MM.1S (cell line): Measurements from ENCODE around the gene TLCD3A.
A peak's percentile ranks its signal among the peaks of the same experiment; 100 is the strongest.

Experiments
- DNase-seq: peaks from one replicate; pipeline ENCODE4 v3.0.0-alpha.2; 2015
- H2AFZ ChIP-seq: fragments of 300-600 bp; sonication (generic); 2 replicates; pipeline ENCODE4 v1.6.0; 2016; ENCODE audit warnings: antibody characterized with exemption, low read length
- H3F3A ChIP-seq: fragments of 300-600 bp; sonication (generic); 2 replicates; pipeline ENCODE4 v1.6.1; 2016; ENCODE audit warnings: mild to moderate bottlenecking, antibody characterized with exemption, low read length, moderate library complexity, mixed read lengths; ENCODE audit not compliant: insufficient read depth
- H3K27ac ChIP-seq: fragments of 300-600 bp; sonication (generic); 2 replicates; pipeline ENCODE4 v1.5.1; 2016; ENCODE audit warnings: mild to moderate bottlenecking, low read length
- H3K27me3 ChIP-seq: fragments of 300-600 bp; sonication (generic); replicated peaks from 2 replicates; pipeline ENCODE4 v1.6.0; 2016; ENCODE audit warnings: low read length; ENCODE audit not compliant: insufficient read depth
- H3K36me3 ChIP-seq: fragments of 300-600 bp; sonication (generic); replicated peaks from 2 replicates; pipeline ENCODE4 v1.6.1; 2016; ENCODE audit warnings: mild to moderate bottlenecking, low read length, mixed read lengths; ENCODE audit not compliant: insufficient read depth
- H3K4me1 ChIP-seq: fragments of 300-600 bp; sonication (generic); 2 replicates; pipeline ENCODE4 v1.6.1; 2016; ENCODE audit warnings: low read length, mixed read lengths
- H3K4me2 ChIP-seq: fragments of 300-600 bp; sonication (generic); 2 replicates; pipeline ENCODE4 v1.6.0; 2016; ENCODE audit warnings: low read depth, low read length
- H3K4me3 ChIP-seq: fragments of 300-600 bp; sonication (generic); 2 replicates; pipeline ENCODE4 v1.5.1; 2016; ENCODE audit warnings: low read length, mixed read lengths
- H3K79me2 ChIP-seq: fragments of 300-600 bp; sonication (generic); 2 replicates; pipeline ENCODE4 v1.6.1; 2016; ENCODE audit warnings: mixed run types, low read length, mixed read lengths
- H3K9ac ChIP-seq: fragments of 300-600 bp; sonication (generic); 2 replicates; pipeline ENCODE4 v1.6.1; 2016; ENCODE audit warnings: low read length, mixed read lengths
- H3K9me2 ChIP-seq: fragments of 300-600 bp; sonication (generic); replicated peaks from 2 replicates; pipeline ENCODE4 v1.6.1; 2016; ENCODE audit warnings: mild to moderate bottlenecking, low read length, mixed read lengths; ENCODE audit not compliant: insufficient read depth
- H3K9me3 ChIP-seq: fragments of 300-600 bp; sonication (generic); replicated peaks from 2 replicates; pipeline ENCODE4 v1.6.1; 2016; ENCODE audit warnings: mild to moderate bottlenecking, low read length, mixed read lengths; ENCODE audit not compliant: insufficient read depth
- H4K20me1 ChIP-seq: fragments of 300-600 bp; sonication (generic); 2 replicates; pipeline ENCODE4 v1.6.1; 2016; ENCODE audit warnings: mild to moderate bottlenecking, low read length, moderate library complexity, mixed read lengths; ENCODE audit not compliant: insufficient read depth
- CTCF ChIP-seq: fragments of 300-600 bp; sonication (generic); IDR thresholded peaks from 2 replicates; pipeline ENCODE4 v1.5.1; 2016; ENCODE audit warnings: antibody characterized with exemption, low read length, mixed read lengths
- EZH2 ChIP-seq: fragments of 300-600 bp; sonication (generic); optimal IDR thresholded peaks from 2 replicates; pipeline ENCODE3; 2017; ENCODE audit warnings: low read depth, mild to moderate bottlenecking, antibody characterized with exemption, low read length, mixed read lengths
- EZH2phosphoT487 ChIP-seq: fragments of 300-600 bp; sonication (generic); IDR thresholded peaks from 2 replicates; pipeline ENCODE4 v1.6.1; 2018; ENCODE audit warnings: antibody characterized with exemption, low read length

TLCD3A gene

GRCh38 chr17:700504-701094 lies 31.8 kb upstream of the TLCD3A start:
- H3K27me3 ChIP-seq, result no peaks in the 10 kb centered on the region
- no peaks in the 10 kb centered on the region for H3K36me3 ChIP-seq
- no peak overlapping the region for H3K9ac ChIP-seq
- no peaks in the 10 kb centered on the region for H3K4me1 ChIP-seq
- DNase-seq, result peak; percentile 42
- TF ChIP-seq EZH2, result no peak
- TF ChIP-seq CTCF, result peak; percentile 55
- no peak overlapping the region for H3K27ac ChIP-seq
- no peaks in the 10 kb centered on the region for H3K9me2 ChIP-seq
- no peaks in the 10 kb centered on the region; the same call in 1 of the 2 replicates for H4K20me1 ChIP-seq
- H3K9me3 ChIP-seq, result no peaks in the 10 kb centered on the region
- H3F3A ChIP-seq, result no peaks in the 10 kb centered on the region
- no peak overlapping the region for H3K4me2 ChIP-seq
- no peak overlapping the region for H2AFZ ChIP-seq
- H3K79me2 ChIP-seq, result peaks cover 22% of the 10 kb centered on the region
- H3K4me3 ChIP-seq, result no peak overlapping the region

- Histone ChIP-seq H3F3A (no peaks in the 10 kb centered on the region), H3K27me3 (no peaks in the 10 kb centered on the region), H3K9me3 (no peaks in the 10 kb centered on the region), H3K4me2 (no peak overlapping the region), H3K27ac (no peak overlapping the region), H3K4me3 (no peak overlapping the region), H3K9me2 (no peaks in the 10 kb centered on the region), H3K79me2 (peaks cover 39% of the 10 kb centered on the region), H3K9ac (no peak overlapping the region), H4K20me1 (peaks cover 5% of the 10 kb centered on the region; the same call in 1 of the 2 replicates), H3K4me1 (no peaks in the 10 kb centered on the region), H3K36me3 (no peaks in the 10 kb centered on the region), H2AFZ (no peak overlapping the region)
- TF ChIP-seq CTCF (no peak), EZH2phosphoT487 (no peak), EZH2 (no peak)
- DNase-seq, result no peak
Observed at GRCh38 chr17:703081-703875, 29.1 kb upstream of the TLCD3A start.

- no peak overlapping the region for H3K9ac ChIP-seq
- no peak overlapping the region for H3K4me3 ChIP-seq
- H3K4me2 ChIP-seq, result no peak overlapping the region
- H3F3A ChIP-seq, result no peaks in the 10 kb centered on the region
- 0 out of 2 replicates have a peak, but pooled peaks cover 2% of the 10 kb centered on the region for H3K36me3 ChIP-seq
- H3K27ac ChIP-seq, result no peak overlapping the region
- no peak for TF ChIP-seq EZH2phosphoT487
- TF ChIP-seq CTCF, result no peak
- no peak for TF ChIP-seq EZH2
- no peak for DNase-seq
- H3K4me1 ChIP-seq, result peaks cover 3% of the 10 kb centered on the region; the same call in 1 of the 2 replicates
- no peak overlapping the region for H2AFZ ChIP-seq
- no peaks in the 10 kb centered on the region for H3K9me2 ChIP-seq
- peaks cover 6% of the 10 kb centered on the region; the same call in 1 of the 2 replicates for H4K20me1 ChIP-seq
- H3K9me3 ChIP-seq, result no peaks in the 10 kb centered on the region
- no peaks in the 10 kb centered on the region for H3K27me3 ChIP-seq
- peaks cover 46% of the 10 kb centered on the region for H3K79me2 ChIP-seq
Observed at GRCh38 chr17:704111-704864, 28.1 kb upstream of the TLCD3A start.
